ENCODE results near the gene CAPZB. TPM values are rescaled to one million over a fixed set of nuclear protein-coding genes. Genes with fewer than 3 reads are reported as not detected.

The CAPZB gene
- total and polyA plus RNA-seq, 10 donors, result 139 to 386 (median 277) TPM

- no peak for DNase-seq
- Histone ChIP-seq H3K36me3 (peaks cover 5 to 100% (median 85%) of the 10 kb centered on the region in 6 donors), H3K27me3 (replicated peaks in 1 of 7) (no peaks in the 10 kb centered on the region), H3K4me3 (no peak overlapping the region), H3K9me3 (no peaks in the 10 kb centered on the region), H3K27ac (peak overlapping the region in 3 of 8 donors; percentile 12 to 58 (median 15)), H3K4me1 (peaks cover 0 to 39% (median 18%) of the 10 kb centered on the region in 6 donors)
- no peak for TF ChIP-seq CTCF (IDR thresholded peaks at IDR 0.05 in 8 of 11, conservative IDR thresholded peaks at IDR 0.05 in 3 of 11)
- TF ChIP-seq POLR2AphosphoS5 (IDR thresholded peaks at IDR 0.05), result peak in 2 of 3 donors; percentile 23 to 66
- 80 to 98% (median 84%) methylated on average over 8 to 14 of the region's 14 CpGs for WGBS, 5 donors
- intact Hi-C loops (cut with DNase I; ENCODE audit: low total_unique reads), result no loop called here
These were observed 132.5 kb downstream of the CAPZB start for GRCh38 chr1:19352839-19353238.

- WGBS, 5 donors, result 74 to 100% (median 85%) methylated on average over 4 to 10 of the region's 10 CpGs
These were observed 133.5 kb downstream of the CAPZB start for GRCh38 chr1:19351873-19352272.

GRCh38 chr1:19350566-19350965 is 134.8 kb downstream of the CAPZB start:
- Histone ChIP-seq H3K27me3 (replicated peaks in 1 of 7) (no peaks in the 10 kb centered on the region), H3K9me3 (no peaks in the 10 kb centered on the region), H3K4me1 (peaks cover 0 to 59% (median 20%) of the 10 kb centered on the region in 6 donors), H3K4me3 (no peak overlapping the region), H3K27ac (no peak overlapping the region), H3K36me3 (peaks cover 0 to 96% (median 68%) of the 10 kb centered on the region in 6 donors)
- 96 to 99% (median 97%) methylated on average over 5 of the region's 5 CpGs for WGBS, 5 donors
- no peak for TF ChIP-seq POLR2A (IDR thresholded peaks at IDR 0.05)
- no peak for TF ChIP-seq CTCF (IDR thresholded peaks at IDR 0.05 in 8 of 11, conservative IDR thresholded peaks at IDR 0.05 in 3 of 11)
- TF ChIP-seq POLR2AphosphoS5 (IDR thresholded peaks at IDR 0.05), result no peak
- no peak for DNase-seq
- intact Hi-C loops (cut with DNase I; ENCODE audit: low total_unique reads), result no loop called here

More at GRCh38 chr1:19351873-19352272, 133.5 kb downstream of the CAPZB start:
- intact Hi-C loops (cut with DNase I; ENCODE audit: low total_unique reads), result no loop called here
- Histone ChIP-seq H3K36me3 (peaks cover 5 to 99% (median 79%) of the 10 kb centered on the region in 6 donors), H3K4me1 (peaks cover 0 to 49% (median 20%) of the 10 kb centered on the region in 6 donors), H3K9me3 (no peaks in the 10 kb centered on the region), H3K27me3 (replicated peaks in 1 of 7) (no peaks in the 10 kb centered on the region), H3K4me3 (no peak overlapping the region), H3K27ac (peak overlapping the region in 4 of 8 donors; percentile 0 to 58 (median 14))
- TF ChIP-seq POLR2A (IDR thresholded peaks at IDR 0.05), result no peak
- TF ChIP-seq CTCF (IDR thresholded peaks at IDR 0.05 in 8 of 11, conservative IDR thresholded peaks at IDR 0.05 in 3 of 11), result no peak
- peak in 2 of 3 donors; percentile 40 to 54 for TF ChIP-seq POLR2AphosphoS5 (IDR thresholded peaks at IDR 0.05)
- DNase-seq, result no peak

GRCh38 chr1:19349999-19350398 is 135.3 kb downstream of the CAPZB start:
- no peak overlapping the region for H3K4me3 ChIP-seq
- TF ChIP-seq CTCF (IDR thresholded peaks at IDR 0.05 in 8 of 11, conservative IDR thresholded peaks at IDR 0.05 in 3 of 11), result no peak
- peak in 1 of 3 donors; percentile 57 for TF ChIP-seq POLR2AphosphoS5 (IDR thresholded peaks at IDR 0.05)
- no peak for TF ChIP-seq POLR2A (IDR thresholded peaks at IDR 0.05)
- H3K27me3 ChIP-seq (replicated peaks in 1 of 7), result no peaks in the 10 kb centered on the region
- DNase-seq, result no peak
- H3K9me3 ChIP-seq, result no peaks in the 10 kb centered on the region
- peaks cover 0 to 63% (median 20%) of the 10 kb centered on the region in 6 donors for H3K4me1 ChIP-seq
- intact Hi-C loops (cut with DNase I; ENCODE audit: low total_unique reads), result no loop called here
- H3K27ac ChIP-seq, result no peak overlapping the region
- H3K36me3 ChIP-seq, result peaks cover 0 to 96% (median 68%) of the 10 kb centered on the region in 6 donors
- WGBS, 5 donors, result 93 to 99% (median 96%) methylated on average over 14 to 17 of the region's 17 CpGs

All from spleen (tissue), 11 donors.